Glutamatergic neuron (in vitro differentiated cells): ENCODE data around the gene TEX38. TPM values are rescaled to one million over a fixed set of nuclear protein-coding genes. Genes with fewer than 3 reads are reported as not detected.

Source experiments
- DNase-seq: peaks from one replicate; pipeline ENCODE4 v3.0.0; 2022
- H3K27ac Mint-ChIP-seq: one replicate; pipeline ENCODE4 v1.8.0; 2020; ENCODE audit warnings: mild to moderate bottlenecking, mixed read lengths, inconsistent platforms; ENCODE audit not compliant: unreplicated experiment
- H3K27me3 Mint-ChIP-seq: one replicate; pipeline ENCODE4 v1.8.0; 2020; ENCODE audit warnings: mild to moderate bottlenecking, moderate library complexity, mixed read lengths, inconsistent platforms; ENCODE audit not compliant: unreplicated experiment
- H3K36me3 Mint-ChIP-seq: one replicate; pipeline ENCODE4 v1.8.0; 2020; ENCODE audit warnings: mild to moderate bottlenecking, mixed read lengths, inconsistent platforms; ENCODE audit not compliant: unreplicated experiment
- H3K4me1 Mint-ChIP-seq: one replicate; pipeline ENCODE4 v1.8.0; 2020; ENCODE audit warnings: mild to moderate bottlenecking, low read depth, mixed read lengths, inconsistent platforms; ENCODE audit not compliant: unreplicated experiment
- H3K4me3 Mint-ChIP-seq: one replicate; pipeline ENCODE4 v1.8.0; 2020; ENCODE audit warnings: mild to moderate bottlenecking, mixed read lengths, inconsistent platforms; ENCODE audit not compliant: unreplicated experiment
- H3K9me3 Mint-ChIP-seq: one replicate; pipeline ENCODE4 v1.8.0; 2020; ENCODE audit warnings: mild to moderate bottlenecking, moderate library complexity, mixed read lengths, inconsistent platforms; ENCODE audit not compliant: unreplicated experiment
- CTCF ChIP-seq: fragments of 200-600 bp; sonication (generic); IDR thresholded peaks from one replicate; pipeline ENCODE4 v1.5.0; 2021; ENCODE audit not compliant: partially characterized antibody, unreplicated experiment
- total RNA-seq: library from RNA; stranded (reverse); fragmentation: NEBNext Ultra II Directional; extraction: Animal tissue kit (Norgen Biotek cat#: 25700); gene quantifications from one replicate; pipeline ENCODE4 v1.2.1, GENCODE V29; 2021; ENCODE audit not compliant: unreplicated experiment

TEX38 gene
- total RNA-seq, 1 donor from 2014 or later: not detected

- peaks cover 3% of the 10 kb centered on the region for H3K4me1 Mint-ChIP-seq
- no peak overlapping the region for H3K4me3 Mint-ChIP-seq
- H3K36me3 Mint-ChIP-seq: no peaks in the 10 kb centered on the region
- peaks cover 2% of the 10 kb centered on the region for H3K9me3 Mint-ChIP-seq
- H3K27me3 Mint-ChIP-seq: no peaks in the 10 kb centered on the region
- no peak for TF ChIP-seq CTCF
- H3K27ac Mint-ChIP-seq: no peak overlapping the region
- no peak for DNase-seq
Observed at GRCh38 chr1:46687921-46688509, 16.4 kb downstream of the TEX38 start.

- Mint-ChIP-seq H3K4me3 (no peak overlapping the region), H3K27ac (no peak overlapping the region), H3K36me3 (no peaks in the 10 kb centered on the region), H3K4me1 (peaks cover 3% of the 10 kb centered on the region), H3K27me3 (no peaks in the 10 kb centered on the region), H3K9me3 (peaks cover 2% of the 10 kb centered on the region)
- TF ChIP-seq CTCF: no peak
- no peak for DNase-seq
Observed at GRCh38 chr1:46689356-46689755, 17.7 kb downstream of the TEX38 start.

- no peaks in the 10 kb centered on the region for H3K36me3 Mint-ChIP-seq
- H3K4me3 Mint-ChIP-seq: no peak overlapping the region
- H3K9me3 Mint-ChIP-seq: peaks cover 2% of the 10 kb centered on the region
- peaks cover 3% of the 10 kb centered on the region for H3K4me1 Mint-ChIP-seq
- no peak for DNase-seq
- no peak overlapping the region for H3K27ac Mint-ChIP-seq
- no peak for TF ChIP-seq CTCF
- H3K27me3 Mint-ChIP-seq: no peaks in the 10 kb centered on the region
Observed at GRCh38 chr1:46689897-46690296, 18.2 kb downstream of the TEX38 start.

GRCh38 chr1:46690931-46691421, 19.3 kb downstream of the TEX38 start:
- no peak overlapping the region for H3K27ac Mint-ChIP-seq

More at GRCh38 chr1:46690931-46691421, 19.3 kb downstream of the TEX38 start:
- Mint-ChIP-seq H3K27me3 (no peaks in the 10 kb centered on the region), H3K4me1 (peaks cover 3% of the 10 kb centered on the region), H3K36me3 (peaks cover 7% of the 10 kb centered on the region), H3K9me3 (peaks cover 7% of the 10 kb centered on the region), H3K4me3 (no peak overlapping the region)
- no peak for TF ChIP-seq CTCF
- no peak for DNase-seq
